C4-2B (cell line): ENCODE data around the gene LRMDA.

Source experiments
- CTCF ChIP-seq: fragments of 450-650 bp; conservative IDR thresholded peaks from 2 replicates; pipeline ENCODE4 v1.5.1; 2017; ENCODE audit warnings: mild to moderate bottlenecking
- ZFX ChIP-seq: fragments of 450-650 bp; IDR thresholded peaks from 2 replicates; pipeline ENCODE4 v1.6.1; 2017

GRCh38 chr10:76138906-76139305, 707.5 kb downstream of the LRMDA start:
- TF ChIP-seq CTCF (no peak), ZFX (no peak)
